OCI-LY7 (cell line): Measurements from ENCODE around the gene CAPN8. TPM values are rescaled to one million over a fixed set of nuclear protein-coding genes. Genes with fewer than 3 reads are reported as not detected.

ENCODE experiments used
- BruUV-seq: library from RNA; stranded (reverse); fragments of 400-500 nt; replicated peaks from 2 replicates; lab custom pipeline; 2021; lab: Mats Ljungman, UMichigan
- CTCF ChIA-PET: fragments of 300-600 bp; sonication (Branson Sonifier 250); formaldehyde crosslinking; loops from one replicate; lab custom pipeline; 2022; ENCODE audit warnings: antibody characterized with exemption; ENCODE audit not compliant: unreplicated experiment; lab: Charles Lee
- POLR2A ChIA-PET: fragments of 300-600 bp; sonication (Branson Sonifier 250); formaldehyde crosslinking; loops from one replicate; lab custom pipeline; 2022; ENCODE audit warnings: antibody characterized with exemption; lab: Charles Lee
- DNase-seq: peaks from one replicate; pipeline ENCODE4 v3.0.0-alpha.2; 2015; ENCODE audit warnings: low spot score
- H2AFZ ChIP-seq: fragments of 200-600 bp; sonication (generic), shearing (Covaris generic); 2 replicates; pipeline ENCODE4 v1.6.1; 2014; ENCODE audit warnings: mild to moderate bottlenecking, antibody characterized with exemption, low read length, moderate library complexity
- H3K27ac ChIP-seq: fragments of 200-600 bp; sonication (generic); 2 replicates; pipeline ENCODE4 v1.5.1; 2014; ENCODE audit warnings: mixed run types, low read depth, mild to moderate bottlenecking, moderate library complexity, low read length, inconsistent platforms; ENCODE audit not compliant: poor library complexity, severe bottlenecking
- H3K36me3 ChIP-seq: fragments of 200-600 bp; sonication (generic); 2 replicates; pipeline ENCODE4 v1.6.1; 2014; ENCODE audit warnings: mild to moderate bottlenecking, antibody characterized with exemption, low read length, moderate library complexity, mixed read lengths; ENCODE audit not compliant: insufficient read depth
- H3K4me1 ChIP-seq: fragments of 200-600 bp; sonication (generic); 2 replicates; pipeline ENCODE4 v1.5.1; 2014; ENCODE audit warnings: mild to moderate bottlenecking, low read length; ENCODE audit not compliant: insufficient read depth, poor library complexity, severe bottlenecking
- H3K4me2 ChIP-seq: fragments of 200-600 bp; sonication (generic); 2 replicates; pipeline ENCODE4 v1.6.1; 2014; ENCODE audit warnings: mild to moderate bottlenecking, low read length
- H3K4me3 ChIP-seq: fragments of 200-600 bp; sonication (generic); 2 replicates; pipeline ENCODE4 v1.5.1; 2014; ENCODE audit warnings: mild to moderate bottlenecking, low read depth, low read length; ENCODE audit not compliant: poor library complexity, severe bottlenecking
- H3K79me2 ChIP-seq: fragments of 200-600 bp; sonication (generic); 2 replicates; pipeline ENCODE4 v1.6.1; 2016; ENCODE audit warnings: low read depth, mild to moderate bottlenecking, low read length, moderate library complexity, mixed read lengths; ENCODE audit not compliant: insufficient read depth
- H3K9me2 ChIP-seq: fragments of 200-600 bp; sonication (generic); 2 replicates; pipeline ENCODE4 v1.6.1; 2016; ENCODE audit warnings: mild to moderate bottlenecking, low read length, mixed read lengths; ENCODE audit not compliant: insufficient read depth
- H3K9me3 ChIP-seq: fragments of 200-600 bp; sonication (generic); 2 replicates; pipeline ENCODE4 v1.6.1; 2014; ENCODE audit warnings: mild to moderate bottlenecking, mixed run types, low read length, mixed read lengths
- H4K20me1 ChIP-seq: fragments of 200-600 bp; sonication (generic); 2 replicates; pipeline ENCODE4 v1.6.1; 2014; ENCODE audit warnings: mild to moderate bottlenecking, antibody characterized with exemption, low read length, moderate library complexity, mixed read lengths; ENCODE audit not compliant: insufficient read depth
- EZH2phosphoT487 ChIP-seq: fragments of 200-600 bp; sonication (generic); IDR thresholded peaks from 2 replicates; pipeline ENCODE4 v1.6.1; 2018; ENCODE audit warnings: low read depth, borderline replicate concordance, mild to moderate bottlenecking, mixed run types, antibody characterized with exemption, low read length, moderate library complexity, mixed read lengths
- intact Hi-C: fragments of 100-400 bp; cut with micrococcal nuclease; formaldehyde crosslinking; loops from one replicate; pipeline ENCODE4 v1.10.0; 2022; ENCODE audit not compliant: unreplicated experiment
- total RNA-seq, 2 experiments: library from RNA; depleted of rRNA in 1 of 2; stranded (reverse); fragments of >200 nt in 1 of 2; shearing (Covaris generic) in 1 of 2; gene quantifications; 2 replicates each; pipeline ENCODE4 v1.2.3, GENCODE V29; 2014 to 2022
- TF ChIP-seq, protein P1 (sequence below): fragments of 200-600 bp; sonication (generic); conservative IDR thresholded peaks from 2 replicates; pipeline ENCODE4 v1.5.1; 2014; ENCODE audit warnings: mild to moderate bottlenecking, antibody characterized with exemption, low read length, moderate library complexity, mixed read lengths

CAPN8 gene
- total RNA-seq, 2 experiments from 2014 or later, result not detected

DNA sequence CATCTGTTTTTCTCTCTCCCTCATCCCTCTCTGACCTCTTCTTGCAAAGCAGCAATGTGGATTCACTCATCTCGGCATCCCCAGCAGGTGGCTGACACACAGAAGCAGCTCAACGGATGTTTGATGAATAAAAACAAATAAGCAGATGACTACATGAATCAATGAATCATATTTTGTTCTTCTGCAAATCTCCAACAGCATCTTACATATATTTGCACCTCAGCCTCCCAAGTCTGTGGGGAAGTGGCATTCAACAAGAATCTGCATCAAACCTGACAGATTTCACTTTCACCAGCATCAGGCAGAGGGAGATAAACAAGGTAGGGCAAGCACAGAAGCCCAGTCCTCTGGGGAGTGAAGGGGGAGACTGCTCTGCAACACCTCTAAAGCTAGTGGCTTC lies 34.0 kb downstream of the CAPN8 start:
- TF ChIP-seq, protein P1, sequence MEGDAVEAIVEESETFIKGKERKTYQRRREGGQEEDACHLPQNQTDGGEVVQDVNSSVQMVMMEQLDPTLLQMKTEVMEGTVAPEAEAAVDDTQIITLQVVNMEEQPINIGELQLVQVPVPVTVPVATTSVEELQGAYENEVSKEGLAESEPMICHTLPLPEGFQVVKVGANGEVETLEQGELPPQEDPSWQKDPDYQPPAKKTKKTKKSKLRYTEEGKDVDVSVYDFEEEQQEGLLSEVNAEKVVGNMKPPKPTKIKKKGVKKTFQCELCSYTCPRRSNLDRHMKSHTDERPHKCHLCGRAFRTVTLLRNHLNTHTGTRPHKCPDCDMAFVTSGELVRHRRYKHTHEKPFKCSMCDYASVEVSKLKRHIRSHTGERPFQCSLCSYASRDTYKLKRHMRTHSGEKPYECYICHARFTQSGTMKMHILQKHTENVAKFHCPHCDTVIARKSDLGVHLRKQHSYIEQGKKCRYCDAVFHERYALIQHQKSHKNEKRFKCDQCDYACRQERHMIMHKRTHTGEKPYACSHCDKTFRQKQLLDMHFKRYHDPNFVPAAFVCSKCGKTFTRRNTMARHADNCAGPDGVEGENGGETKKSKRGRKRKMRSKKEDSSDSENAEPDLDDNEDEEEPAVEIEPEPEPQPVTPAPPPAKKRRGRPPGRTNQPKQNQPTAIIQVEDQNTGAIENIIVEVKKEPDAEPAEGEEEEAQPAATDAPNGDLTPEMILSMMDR, result no peak
- no peak for TF ChIP-seq EZH2phosphoT487
- no peak overlapping the region for H3K4me2 ChIP-seq
- CTCF ChIA-PET, result interaction anchor here (0.5 kb wide), 1 partner anchor 523 kb away, joined by 3 read pairs; no protein-coding TSS in a partner anchor
- no peaks in the 10 kb centered on the region for H3K9me2 ChIP-seq
- no peak overlapping the region for H3K27ac ChIP-seq
- no peaks in the 10 kb centered on the region for H3K36me3 ChIP-seq
- intact Hi-C loops, result no loop called here
- POLR2A ChIA-PET, result interaction anchor here (0.6 to 0.7 kb wide), 2 partner anchors 415 to 688 kb away, joined by 4 read pairs; no protein-coding TSS in a partner anchor
- H3K4me1 ChIP-seq, result no peaks in the 10 kb centered on the region
- DNase-seq, result no peak
- H3K4me3 ChIP-seq, result no peak overlapping the region
- no peaks in the 10 kb centered on the region for H3K9me3 ChIP-seq
- BruUV-seq, result no TSS peak
- H4K20me1 ChIP-seq, result no peaks in the 10 kb centered on the region
- no peak overlapping the region for H2AFZ ChIP-seq
- H3K79me2 ChIP-seq, result no peaks in the 10 kb centered on the region

DNA sequence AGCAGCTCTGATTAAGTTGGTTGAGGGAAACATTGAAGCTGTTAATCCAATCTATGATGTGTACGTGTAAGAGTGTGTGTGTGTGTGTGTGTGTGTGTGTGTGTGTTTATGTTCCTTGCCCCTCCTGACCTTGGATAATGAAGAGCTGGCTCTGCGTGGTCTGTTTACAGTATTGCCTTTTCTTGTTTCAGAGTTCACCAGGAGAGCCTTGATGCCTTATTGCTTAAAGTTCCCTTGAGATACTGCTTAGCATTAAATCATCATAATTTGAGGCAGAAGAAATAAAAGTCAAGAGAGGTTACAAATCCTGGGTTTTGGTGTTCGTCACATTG lies 36.4 kb downstream of the CAPN8 start:
- Histone ChIP-seq H3K4me2 (no peak overlapping the region), H3K79me2 (no peaks in the 10 kb centered on the region), H3K4me1 (no peaks in the 10 kb centered on the region), H2AFZ (no peak overlapping the region), H3K9me3 (no peaks in the 10 kb centered on the region), H3K9me2 (no peaks in the 10 kb centered on the region), H3K27ac (no peak overlapping the region), H4K20me1 (no peaks in the 10 kb centered on the region), H3K4me3 (no peak overlapping the region), H3K36me3 (no peaks in the 10 kb centered on the region)
- BruUV-seq, result no TSS peak
- intact Hi-C loops, result no loop called here
- DNase-seq, result no peak
- POLR2A ChIA-PET, result interaction anchor here (0.5 to 0.7 kb wide), 2 partner anchors 694 to 904 kb away, joined by 3 read pairs; no protein-coding TSS in a partner anchor
- CTCF ChIA-PET, result no interaction called here
- TF ChIP-seq EZH2phosphoT487, result no peak
- TF ChIP-seq, protein P1, result no peak
